HEK293 (cell line): ENCODE data around the gene GALNT9.
A peak's percentile ranks its signal among the peaks of the same experiment; 100 is the strongest.

Source experiments
- CTCF ChIA-PET: fragments of 350-600 bp; formaldehyde crosslinking; extraction: SDS; loops from one replicate; lab custom pipeline; 2021; ENCODE audit warnings: antibody characterized with exemption; lab: Yijun Ruan, JAX
- POLR2A ChIA-PET: fragments of 300-600 bp; formaldehyde crosslinking; extraction: SDS; loops from one replicate; lab custom pipeline; 2020; ENCODE audit warnings: antibody characterized with exemption, inconsistent platforms; lab: Yijun Ruan, JAX
- H3K27ac ChIP-seq: fragments of 200-500 bp; sonication (Bioruptor generic); 2 replicates; pipeline ENCODE4 v1.5.1; 2014; ENCODE audit warnings: low read depth, low read length, control low read depth, inconsistent platforms; ENCODE audit errors: extremely low read depth
- H3K36me3 ChIP-seq, 2 experiments: fragments of 200-500 bp in 1 of 2; sonication (Bioruptor generic) in 1 of 2; 1 replicate in 1 of 2; 2 replicates in 1 of 2; pipeline ENCODE4 v1.5.1; 2014 to 2017; ENCODE audit warnings: inconsistent platforms in 2 of 2, low read length in 2 of 2; ENCODE audit not compliant: control insufficient read depth in 2 of 2, insufficient read depth in 1 of 2
- H3K4me1 ChIP-seq: fragments of 200-500 bp; sonication (Bioruptor generic); 2 replicates; pipeline ENCODE4 v1.5.1; 2014; ENCODE audit warnings: mild to moderate bottlenecking, low read length, inconsistent platforms; ENCODE audit not compliant: control insufficient read depth, insufficient read depth
- H3K4me3 ChIP-seq: 2 replicates; pipeline ENCODE4 v1.5.1; 2011; ENCODE audit warnings: low read depth, mild to moderate bottlenecking, control low read depth, low read length, moderate library complexity
- H3K9me3 ChIP-seq: fragments of 200-500 bp; sonication (Bioruptor generic); 2 replicates; pipeline ENCODE4 v1.5.1; 2014; ENCODE audit warnings: low read depth, low read length, inconsistent platforms; ENCODE audit not compliant: control insufficient read depth, insufficient read depth
- GLIS1 ChIP-seq: fragments of 450-650 bp; formaldehyde crosslinking; IDR thresholded peaks from 2 replicates; pipeline ENCODE4 v1.5.1; 2016; ENCODE audit warnings: missing biosample characterization, missing genetic modification characterization
- KLF1 ChIP-seq: fragments of 450-650 bp; formaldehyde crosslinking; IDR thresholded peaks from 2 replicates; pipeline ENCODE4 v1.5.1; 2016; ENCODE audit warnings: missing biosample characterization, missing genetic modification characterization
- MYNN ChIP-seq: fragments of 450-650 bp; formaldehyde crosslinking; IDR thresholded peaks from 2 replicates; pipeline ENCODE4 v1.5.1; 2016; ENCODE audit warnings: missing biosample characterization, missing genetic modification characterization, borderline replicate concordance
- SCRT1 ChIP-seq: fragments of 450-650 bp; formaldehyde crosslinking; IDR thresholded peaks from 2 replicates; pipeline ENCODE4 v1.5.1; 2016; ENCODE audit warnings: missing biosample characterization, missing genetic modification characterization, borderline replicate concordance
- YY2 ChIP-seq: fragments of 450-650 bp; formaldehyde crosslinking; IDR thresholded peaks from 2 replicates; pipeline ENCODE4 v1.5.1; 2016; ENCODE audit warnings: missing biosample characterization, missing genetic modification characterization
- ZBTB17 ChIP-seq: fragments of 450-650 bp; formaldehyde crosslinking; IDR thresholded peaks from 2 replicates; pipeline ENCODE4 v1.5.1; 2016; ENCODE audit warnings: missing biosample characterization, missing genetic modification characterization
- ZBTB20 ChIP-seq: fragments of 450-650 bp; formaldehyde crosslinking; IDR thresholded peaks from 2 replicates; pipeline ENCODE4 v1.5.1; 2016; ENCODE audit warnings: missing biosample characterization, missing genetic modification characterization
- ZBTB8A ChIP-seq: fragments of 450-650 bp; formaldehyde crosslinking; IDR thresholded peaks from 2 replicates; pipeline ENCODE4 v1.5.1; 2016; ENCODE audit warnings: missing biosample characterization, missing genetic modification characterization
- ZIC2 ChIP-seq: fragments of 450-650 bp; formaldehyde crosslinking; IDR thresholded peaks from 2 replicates; pipeline ENCODE4 v1.5.1; 2016; ENCODE audit warnings: missing biosample characterization, missing genetic modification characterization
- ZNF202 ChIP-seq: fragments of 450-650 bp; formaldehyde crosslinking; IDR thresholded peaks from 2 replicates; pipeline ENCODE4 v1.5.1; 2016; ENCODE audit warnings: missing biosample characterization, missing genetic modification characterization, borderline replicate concordance
- ZNF214 ChIP-seq: fragments of 450-650 bp; formaldehyde crosslinking; IDR thresholded peaks from 2 replicates; pipeline ENCODE4 v1.5.1; 2017; ENCODE audit warnings: missing biosample characterization, mild to moderate bottlenecking, missing genetic modification characterization, borderline replicate concordance
- ZNF23 ChIP-seq: fragments of 450-650 bp; formaldehyde crosslinking; IDR thresholded peaks from 2 replicates; pipeline ENCODE4 v1.5.1; 2016; ENCODE audit warnings: missing biosample characterization, missing genetic modification characterization, borderline replicate concordance
- ZNF292 ChIP-seq: fragments of 450-650 bp; formaldehyde crosslinking; IDR thresholded peaks from 2 replicates; pipeline ENCODE4 v1.5.1; 2016; ENCODE audit warnings: low read depth, missing biosample characterization, missing genetic modification characterization, borderline replicate concordance
- ZNF416 ChIP-seq: fragments of 450-650 bp; formaldehyde crosslinking; IDR thresholded peaks from 2 replicates; pipeline ENCODE4 v1.5.1; 2016; ENCODE audit warnings: missing biosample characterization, missing genetic modification characterization
- ZNF501 ChIP-seq: fragments of 450-650 bp; formaldehyde crosslinking; IDR thresholded peaks from 2 replicates; pipeline ENCODE4 v1.5.1; 2016; ENCODE audit warnings: missing biosample characterization, missing genetic modification characterization
- ZNF514 ChIP-seq: fragments of 450-650 bp; formaldehyde crosslinking; IDR thresholded peaks from 2 replicates; pipeline ENCODE4 v1.5.1; 2016; ENCODE audit warnings: missing biosample characterization, missing genetic modification characterization
- ZNF544 ChIP-seq: fragments of 450-650 bp; formaldehyde crosslinking; IDR thresholded peaks from 2 replicates; pipeline ENCODE4 v1.5.0; 2017; ENCODE audit warnings: missing biosample characterization, missing genetic modification characterization
- ZNF561 ChIP-seq: fragments of 450-650 bp; IDR thresholded peaks from 2 replicates; pipeline ENCODE4 v1.5.1; 2018; ENCODE audit warnings: missing biosample characterization, missing genetic modification characterization, borderline replicate concordance
- ZNF610 ChIP-seq: fragments of 450-650 bp; formaldehyde crosslinking; IDR thresholded peaks from 2 replicates; pipeline ENCODE4 v1.5.1; 2016; ENCODE audit warnings: missing biosample characterization, missing genetic modification characterization, borderline replicate concordance
- ZNF654 ChIP-seq: fragments of 450-650 bp; formaldehyde crosslinking; IDR thresholded peaks from 2 replicates; pipeline ENCODE4 v1.5.1; 2016; ENCODE audit warnings: low read depth, missing biosample characterization, missing genetic modification characterization
- ZNF768 ChIP-seq: fragments of 450-650 bp; formaldehyde crosslinking; IDR thresholded peaks from 2 replicates; pipeline ENCODE4 v1.5.1; 2018; ENCODE audit warnings: missing biosample characterization, mild to moderate bottlenecking, missing genetic modification characterization
- ZNF791 ChIP-seq: fragments of 450-650 bp; formaldehyde crosslinking; IDR thresholded peaks from 2 replicates; pipeline ENCODE4 v1.5.1; 2016; ENCODE audit warnings: missing biosample characterization, missing genetic modification characterization
- ZSCAN16 ChIP-seq: fragments of 450-650 bp; formaldehyde crosslinking; IDR thresholded peaks from 2 replicates; pipeline ENCODE4 v1.5.1; 2016; ENCODE audit warnings: missing biosample characterization, missing genetic modification characterization
- TF ChIP-seq, protein P1 (sequence below): fragments of 450-650 bp; formaldehyde crosslinking; IDR thresholded peaks from 2 replicates; pipeline ENCODE4 v1.5.1; 2016; ENCODE audit warnings: missing biosample characterization, missing genetic modification characterization
- TF ChIP-seq, protein P2 (sequence below): fragments of 450-650 bp; formaldehyde crosslinking; IDR thresholded peaks from 2 replicates; pipeline ENCODE4 v1.5.1; 2016; ENCODE audit warnings: missing biosample characterization, missing genetic modification characterization
- TF ChIP-seq, protein P3 (sequence below): fragments of 450-650 bp; formaldehyde crosslinking; IDR thresholded peaks from 2 replicates; pipeline ENCODE4 v1.5.1; 2016; ENCODE audit warnings: missing biosample characterization, missing genetic modification characterization

Gene GALNT9

DNA sequence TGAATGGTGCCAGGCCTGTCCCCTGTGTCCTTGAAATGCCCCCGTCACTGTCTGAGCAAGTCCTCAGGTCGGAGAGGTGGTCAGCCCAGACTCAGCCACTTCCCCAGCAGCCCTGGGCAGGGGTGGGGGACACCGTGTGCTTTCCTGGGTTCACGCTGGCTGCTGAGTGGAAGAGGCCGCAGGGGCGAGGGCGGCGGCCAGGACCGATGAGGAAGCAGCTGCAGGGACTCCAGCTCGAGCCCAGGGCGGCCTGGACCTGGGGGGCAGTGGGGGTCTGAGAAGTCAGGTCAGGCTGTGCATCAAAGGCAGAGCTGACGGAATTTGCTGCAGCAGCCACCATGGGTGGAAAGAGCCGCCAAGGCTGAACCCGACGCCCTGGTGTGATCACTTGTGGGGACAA, 156.8 kb downstream of the GALNT9 start (continued):
- TF ChIP-seq, protein P1, sequence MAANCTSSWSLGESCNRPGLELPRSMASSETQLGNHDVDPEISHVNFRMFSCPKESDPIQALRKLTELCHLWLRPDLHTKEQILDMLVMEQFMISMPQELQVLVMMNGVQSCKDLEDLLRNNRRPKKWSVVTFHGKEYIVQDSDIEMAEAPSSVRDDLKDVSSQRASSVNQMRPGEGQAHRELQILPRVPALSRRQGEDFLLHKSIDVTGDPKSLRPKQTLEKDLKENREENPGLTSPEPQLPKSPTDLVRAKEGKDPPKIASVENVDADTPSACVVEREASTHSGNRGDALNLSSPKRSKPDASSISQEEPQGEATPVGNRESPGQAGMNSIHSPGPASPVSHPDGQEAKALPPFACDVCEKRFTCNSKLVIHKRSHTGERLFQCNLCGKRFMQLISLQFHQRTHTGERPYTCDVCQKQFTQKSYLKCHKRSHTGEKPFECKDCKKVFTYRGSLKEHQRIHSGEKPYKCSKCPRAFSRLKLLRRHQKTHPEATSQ (tag by site-specific recombination): no peak
- TF ChIP-seq ZNF416 (tag by site-specific recombination): no peak
- TF ChIP-seq ZNF561 (tag by site-specific recombination): no peak
- TF ChIP-seq, protein P2, sequence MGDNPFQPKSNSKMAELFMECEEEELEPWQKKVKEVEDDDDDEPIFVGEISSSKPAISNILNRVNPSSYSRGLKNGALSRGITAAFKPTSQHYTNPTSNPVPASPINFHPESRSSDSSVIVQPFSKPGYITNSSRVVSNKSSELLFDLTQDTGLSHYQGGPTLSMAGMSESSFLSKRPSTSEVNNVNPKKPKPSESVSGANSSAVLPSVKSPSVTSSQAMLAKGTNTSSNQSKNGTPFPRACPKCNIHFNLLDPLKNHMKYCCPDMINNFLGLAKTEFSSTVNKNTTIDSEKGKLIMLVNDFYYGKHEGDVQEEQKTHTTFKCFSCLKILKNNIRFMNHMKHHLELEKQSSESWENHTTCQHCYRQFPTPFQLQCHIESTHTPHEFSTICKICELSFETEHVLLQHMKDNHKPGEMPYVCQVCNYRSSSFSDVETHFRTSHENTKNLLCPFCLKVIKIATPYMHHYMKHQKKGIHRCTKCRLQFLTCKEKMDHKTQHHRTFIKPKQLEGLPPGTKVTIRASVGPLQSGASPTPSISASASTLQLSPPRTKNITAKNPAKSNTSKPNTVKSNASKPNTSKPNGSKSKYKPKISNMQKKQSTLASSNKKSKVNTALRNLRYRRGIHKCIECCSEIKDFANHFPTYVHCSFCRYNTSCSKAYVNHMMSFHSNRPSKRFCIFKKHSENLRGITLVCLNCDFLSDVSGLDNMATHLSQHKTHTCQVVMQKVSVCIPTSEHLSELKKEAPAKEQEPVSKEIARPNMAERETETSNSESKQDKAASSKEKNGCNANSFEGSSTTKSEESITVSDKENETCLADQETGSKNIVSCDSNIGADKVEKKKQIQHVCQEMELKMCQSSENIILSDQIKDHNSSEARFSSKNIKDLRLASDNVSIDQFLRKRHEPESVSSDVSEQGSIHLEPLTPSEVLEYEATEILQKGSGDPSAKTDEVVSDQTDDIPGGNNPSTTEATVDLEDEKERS (tag by site-specific recombination): no peak
- TF ChIP-seq ZNF292 (tag by site-specific recombination): no peak
- TF ChIP-seq ZNF501 (tag by site-specific recombination): no peak
- no peak for TF ChIP-seq ZBTB8A
- TF ChIP-seq, protein P3, sequence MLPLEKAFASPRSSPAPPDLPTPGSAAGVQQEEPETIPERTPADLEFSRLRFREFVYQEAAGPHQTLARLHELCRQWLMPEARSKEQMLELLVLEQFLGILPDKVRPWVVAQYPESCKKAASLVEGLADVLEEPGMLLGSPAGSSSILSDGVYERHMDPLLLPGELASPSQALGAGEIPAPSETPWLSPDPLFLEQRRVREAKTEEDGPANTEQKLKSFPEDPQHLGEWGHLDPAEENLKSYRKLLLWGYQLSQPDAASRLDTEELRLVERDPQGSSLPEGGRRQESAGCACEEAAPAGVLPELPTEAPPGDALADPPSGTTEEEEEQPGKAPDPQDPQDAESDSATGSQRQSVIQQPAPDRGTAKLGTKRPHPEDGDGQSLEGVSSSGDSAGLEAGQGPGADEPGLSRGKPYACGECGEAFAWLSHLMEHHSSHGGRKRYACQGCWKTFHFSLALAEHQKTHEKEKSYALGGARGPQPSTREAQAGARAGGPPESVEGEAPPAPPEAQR (tag by site-specific recombination): no peak
- TF ChIP-seq ZNF514 (tag by site-specific recombination): no peak
- no peak for TF ChIP-seq ZNF610 (tag by site-specific recombination)
- no peak for TF ChIP-seq ZNF791 (tag by site-specific recombination)
- no peak for TF ChIP-seq ZNF544 (tag by site-specific recombination)
- TF ChIP-seq, all 188 proteins: peak for 0

DNA sequence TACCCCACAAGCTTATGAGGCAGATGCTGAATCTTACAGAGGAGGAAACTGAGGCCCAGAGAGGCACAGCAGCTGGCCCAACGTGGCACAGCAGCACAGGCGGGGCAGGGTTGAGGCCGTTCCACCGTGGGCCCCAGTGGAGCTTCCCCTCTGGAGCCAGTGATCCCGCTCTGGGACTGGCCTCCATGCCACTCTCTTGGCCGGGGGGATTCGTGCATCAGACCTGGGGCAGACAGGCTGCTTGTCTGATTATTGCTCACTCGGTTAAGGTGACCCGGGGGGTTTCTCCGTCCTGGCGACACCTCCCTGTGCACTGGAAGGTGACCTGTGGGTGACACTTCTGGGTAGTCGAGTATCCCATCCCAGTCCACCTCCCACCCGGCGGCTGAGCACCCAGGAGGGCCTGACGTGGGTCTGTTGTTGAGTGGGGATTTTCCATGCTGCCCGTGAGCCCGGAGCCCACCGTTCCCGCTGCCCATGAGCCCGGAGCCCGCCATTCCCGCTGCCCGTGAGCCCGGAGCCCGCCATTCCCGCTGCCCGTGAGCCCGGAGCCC, 157.3 kb downstream of the GALNT9 start:
- peaks cover 6% of the 10 kb centered on the region for H3K4me1 ChIP-seq
- POLR2A ChIA-PET: interaction anchor here (0.5 to 1.1 kb wide), 2 partner anchors 24 to 242 kb away, joined by 3 to 4 read pairs; no protein-coding TSS in a partner anchor
- TF ChIP-seq ZNF768 (tag by site-specific recombination) (peak; percentile 89; the same call in 1 of the 2 replicates), ZNF202 (tag by site-specific recombination) (no peak), ZBTB17 (tag by site-specific recombination) (no peak)
- H3K4me3 ChIP-seq: no peak overlapping the region
- H3K36me3 ChIP-seq: no peaks in the 10 kb centered on the region
- H3K27ac ChIP-seq: no peak overlapping the region
- CTCF ChIA-PET: no interaction called here
- no peaks in the 10 kb centered on the region for H3K9me3 ChIP-seq

DNA sequence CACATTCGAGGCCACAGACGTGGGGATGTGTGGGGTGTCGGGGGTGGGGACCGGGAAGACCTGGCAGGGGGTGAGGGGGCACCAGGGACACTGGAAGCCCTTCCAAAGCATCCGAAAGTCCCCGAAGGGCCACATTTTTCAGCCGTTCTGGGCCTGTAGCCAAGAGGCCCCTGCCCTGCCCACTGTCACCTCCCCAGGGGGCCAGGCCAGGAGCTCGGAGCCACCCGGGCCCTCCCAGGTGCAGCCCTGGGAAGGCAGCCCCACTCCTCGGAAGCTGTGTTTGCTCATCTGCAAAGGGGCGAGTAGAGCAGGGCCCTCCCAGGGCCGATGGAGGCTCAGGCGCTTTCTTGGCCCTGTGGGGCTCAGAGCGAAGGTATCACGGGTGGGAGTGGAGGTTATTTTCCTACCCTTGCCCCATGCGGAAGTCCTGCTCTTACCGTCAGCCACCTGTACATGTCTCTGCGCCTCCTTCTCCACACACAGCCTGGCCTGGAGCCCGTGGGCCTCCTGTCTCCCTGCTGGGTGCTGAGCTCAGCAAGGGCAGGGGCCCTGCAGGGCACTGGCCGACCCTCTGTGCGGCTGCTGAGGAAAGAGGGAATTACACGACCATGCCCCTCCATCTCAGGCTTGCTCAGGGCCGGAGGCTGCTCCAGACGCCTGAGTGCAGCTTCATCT, 158.0 kb downstream of the GALNT9 start:
- CTCF ChIA-PET: no interaction called here
- Histone ChIP-seq H3K27ac (no peak overlapping the region), H3K4me1 (peaks cover 6% of the 10 kb centered on the region), H3K36me3 (no peaks in the 10 kb centered on the region), H3K9me3 (no peaks in the 10 kb centered on the region), H3K4me3 (no peak overlapping the region)
- TF ChIP-seq ZBTB20 (tag by site-specific recombination) (0 out of 2 replicates have a peak, but pooled peaks have one; percentile 29), ZIC2 (tag by site-specific recombination) (peak; percentile 93), GLIS1 (tag by site-specific recombination) (peak; percentile 95), KLF1 (tag by site-specific recombination) (peak; percentile 20; the same call in 1 of the 2 replicates), ZNF214 (tag by site-specific recombination) (no peak), MYNN (tag by site-specific recombination) (no peak), ZNF654 (tag by site-specific recombination) (no peak), ZSCAN16 (tag by site-specific recombination) (no peak), SCRT1 (tag by site-specific recombination) (no peak), ZNF23 (tag by site-specific recombination) (no peak), YY2 (tag by site-specific recombination) (no peak)
- POLR2A ChIA-PET: interaction anchor here (0.5 to 1.1 kb wide), 2 partner anchors 24 to 242 kb away, joined by 3 to 4 read pairs; no protein-coding TSS in a partner anchor
